IPS DF 6.9 (cell line): ENCODE results near the gene SERPINA4.

Source experiments
- DNase-seq: peaks from one replicate; pipeline ENCODE4 v3.0.0-alpha.2; 2013; ENCODE audit warnings: low read depth, low spot score
- H3K27ac ChIP-seq: one replicate; pipeline ENCODE4 v1.5.1; 2013; ENCODE audit warnings: low read length, control low read depth
- H3K27me3 ChIP-seq: 2 replicates; pipeline ENCODE4 v1.6.1; 2013; ENCODE audit warnings: mild to moderate bottlenecking, low read length; ENCODE audit not compliant: control insufficient read depth, insufficient read depth
- H3K36me3 ChIP-seq: 2 replicates; pipeline ENCODE4 v1.6.1; 2013; ENCODE audit warnings: low read length; ENCODE audit not compliant: control insufficient read depth, insufficient read depth
- H3K4me1 ChIP-seq: 2 replicates; pipeline ENCODE4 v1.6.1; 2013; ENCODE audit warnings: low read length; ENCODE audit not compliant: control insufficient read depth, insufficient read depth
- H3K4me3 ChIP-seq: 2 replicates; pipeline ENCODE4 v1.5.1; 2013; ENCODE audit warnings: mild to moderate bottlenecking, low read length
- H3K9me3 ChIP-seq: 2 replicates; pipeline ENCODE4 v1.6.1; 2013; ENCODE audit warnings: low read length, inconsistent platforms; ENCODE audit not compliant: control insufficient read depth, insufficient read depth
- WGBS: extraction: QIAGEN DNeasy Blood & Tissue Kit; methylation state at CpG from one replicate; pipeline ENCODE4 v1.1.7; 2013; ENCODE audit warnings: mixed read lengths, missing lambda C conversion rate; ENCODE audit not compliant: insufficient read length, insufficient coverage; 5-methylcytosine and 5-hydroxymethylcytosine counted together

SERPINA4 gene

GRCh38 chr14:94581127-94581999 is 20.1 kb downstream of the SERPINA4 start, which contains the start of gene SERPINA5:
Gene SERPINA5 (plus strand): TSS chr14:94581426. CDS start chr14:94587363, 5,937 bp downstream.
- no peaks in the 10 kb centered on the region for H3K27me3 ChIP-seq
- DNase-seq, result no peak
- H3K9me3 ChIP-seq, result no peaks in the 10 kb centered on the region; the same call in 1 of the 2 replicates
- no peak within 1 kb of the TSS for H3K4me3 ChIP-seq
- H3K36me3 ChIP-seq, result no peaks in the 10 kb centered on the region
- H3K4me1 ChIP-seq, result no peaks in the 10 kb centered on the region
- no CpG with 5 or more reads among the region's 18 CpGs for WGBS
- H3K27ac ChIP-seq, result no peak within 1 kb of the TSS

- Histone ChIP-seq H3K27me3 (no peaks in the 10 kb centered on the region), H3K4me3 (no peak overlapping the region), H3K9me3 (no peaks in the 10 kb centered on the region; the same call in 1 of the 2 replicates), H3K4me1 (no peaks in the 10 kb centered on the region), H3K36me3 (no peaks in the 10 kb centered on the region), H3K27ac (no peak overlapping the region)
- DNase-seq, result no peak
- WGBS, result no CpG with 5 or more reads among the region's 7 CpGs
These were observed 21.0 kb downstream of the SERPINA4 start for GRCh38 chr14:94582199-94582750.

- Histone ChIP-seq H3K27ac (no peak overlapping the region), H3K4me3 (no peak overlapping the region), H3K9me3 (no peaks in the 10 kb centered on the region; the same call in 1 of the 2 replicates), H3K4me1 (no peaks in the 10 kb centered on the region), H3K27me3 (no peaks in the 10 kb centered on the region), H3K36me3 (no peaks in the 10 kb centered on the region)
- WGBS, result no CpG with 5 or more reads among the region's 3 CpGs
- DNase-seq, result no peak
These were observed 21.6 kb downstream of the SERPINA4 start for GRCh38 chr14:94582851-94583250.

GRCh38 chr14:94583557-94583956 is 22.3 kb downstream of the SERPINA4 start:
- WGBS, result no CpG with 5 or more reads among the region's 4 CpGs
- Histone ChIP-seq H3K27me3 (no peaks in the 10 kb centered on the region), H3K36me3 (no peaks in the 10 kb centered on the region), H3K27ac (no peak overlapping the region), H3K4me1 (no peaks in the 10 kb centered on the region), H3K4me3 (no peak overlapping the region), H3K9me3 (no peaks in the 10 kb centered on the region; the same call in 1 of the 2 replicates)
- no peak for DNase-seq

- WGBS, result no CpG with 5 or more reads among the region's 5 CpGs
- H3K4me1 ChIP-seq, result no peaks in the 10 kb centered on the region
- H3K27ac ChIP-seq, result no peak overlapping the region
- no peaks in the 10 kb centered on the region for H3K27me3 ChIP-seq
- no peaks in the 10 kb centered on the region for H3K36me3 ChIP-seq
- no peak overlapping the region for H3K4me3 ChIP-seq
- DNase-seq, result no peak
- no peaks in the 10 kb centered on the region; the same call in 1 of the 2 replicates for H3K9me3 ChIP-seq
These were observed 23.5 kb downstream of the SERPINA4 start for GRCh38 chr14:94584591-94585280.

GRCh38 chr14:94586635-94587034 is 25.4 kb downstream of the SERPINA4 start:
- Histone ChIP-seq H3K36me3 (no peaks in the 10 kb centered on the region), H3K9me3 (no peaks in the 10 kb centered on the region; the same call in 1 of the 2 replicates)
- WGBS, result no CpG with 5 or more reads among the region's 4 CpGs

GRCh38 chr14:94588311-94588710 is 27.1 kb downstream of the SERPINA4 start:
- Histone ChIP-seq H3K4me1 (no peaks in the 10 kb centered on the region), H3K27me3 (no peaks in the 10 kb centered on the region), H3K9me3 (no peaks in the 10 kb centered on the region; the same call in 1 of the 2 replicates), H3K36me3 (no peaks in the 10 kb centered on the region), H3K4me3 (no peak overlapping the region), H3K27ac (no peak overlapping the region)
- DNase-seq, result no peak
- WGBS, result no CpG with 5 or more reads among the region's 4 CpGs

More at GRCh38 chr14:94586635-94587034, 25.4 kb downstream of the SERPINA4 start:
- Histone ChIP-seq H3K4me3 (no peak overlapping the region), H3K4me1 (no peaks in the 10 kb centered on the region), H3K27me3 (no peaks in the 10 kb centered on the region), H3K27ac (no peak overlapping the region)
- no peak for DNase-seq

- Histone ChIP-seq H3K9me3 (no peaks in the 10 kb centered on the region), H3K27ac (no peak overlapping the region), H3K36me3 (no peaks in the 10 kb centered on the region), H3K4me3 (no peak overlapping the region), H3K27me3 (no peaks in the 10 kb centered on the region), H3K4me1 (no peaks in the 10 kb centered on the region; the same call in 1 of the 2 replicates)
- no peak for DNase-seq
These were observed 29.8 kb downstream of the SERPINA4 start for GRCh38 chr14:94591073-94591472.

- Histone ChIP-seq H3K4me3 (no peak overlapping the region), H3K27me3 (no peaks in the 10 kb centered on the region)
- WGBS, result no CpG with 5 or more reads among the region's 8 CpGs
These were observed 30.6 kb downstream of the SERPINA4 start for GRCh38 chr14:94591871-94592270.

GRCh38 chr14:94592457-94592856 is 31.2 kb downstream of the SERPINA4 start:
- no peaks in the 10 kb centered on the region for H3K27me3 ChIP-seq
- no peak overlapping the region for H3K27ac ChIP-seq

More at GRCh38 chr14:94591871-94592270, 30.6 kb downstream of the SERPINA4 start:
- no peaks in the 10 kb centered on the region for H3K36me3 ChIP-seq
- H3K9me3 ChIP-seq, result no peaks in the 10 kb centered on the region
- no peak overlapping the region for H3K27ac ChIP-seq
- DNase-seq, result no peak
- no peaks in the 10 kb centered on the region; the same call in 1 of the 2 replicates for H3K4me1 ChIP-seq

More at GRCh38 chr14:94592457-94592856, 31.2 kb downstream of the SERPINA4 start:
- DNase-seq, result no peak
- Histone ChIP-seq H3K4me1 (no peaks in the 10 kb centered on the region; the same call in 1 of the 2 replicates), H3K9me3 (no peaks in the 10 kb centered on the region), H3K36me3 (no peaks in the 10 kb centered on the region), H3K4me3 (no peak overlapping the region)
